HG02678 (cell line): Measurements from ENCODE around the gene ADH1B.
"Not testable (repeated sequence)": the region's sequence is repeated elsewhere in the genome, so short reads cannot be mapped to it uniquely, and the experiment has no call there.

Source experiments
- ATAC-seq: cut with Tn5 transposase; IDR thresholded peaks from one replicate; pipeline ENCODE4 v1.9.1; 2021; ENCODE audit warnings: mild to moderate bottlenecking, moderate library complexity; ENCODE audit not compliant: unreplicated experiment

Gene ADH1B

GRCh38 chr4:99321241-99322191, at the start of gene ADH1B:
TSS of gene ADH1B (minus strand) at chr4:99321401. CDS start at chr4:99321331, 70 bp downstream.
- ATAC-seq, result no peak

GRCh38 chr4:99367817-99368216, 46.6 kb upstream of the ADH1B start:
- not testable (repeated sequence) for ATAC-seq

- no peak for ATAC-seq
Observed at GRCh38 chr4:99366491-99366890, 45.3 kb upstream of the ADH1B start.

- no peak for ATAC-seq
Observed at GRCh38 chr4:99362768-99363167, 41.6 kb upstream of the ADH1B start.

GRCh38 chr4:99361899-99362275, 40.7 kb upstream of the ADH1B start:
- no peak for ATAC-seq

- ATAC-seq, result no peak
Observed at GRCh38 chr4:99361268-99361898, 40.2 kb upstream of the ADH1B start.

- ATAC-seq, result no peak
Observed at GRCh38 chr4:99359480-99360204, 38.4 kb upstream of the ADH1B start.

GRCh38 chr4:99357948-99358347, 36.7 kb upstream of the ADH1B start:
- ATAC-seq, result no peak

GRCh38 chr4:99356992-99357391, 35.8 kb upstream of the ADH1B start:
- peak; percentile 81 for ATAC-seq

- not testable (repeated sequence) for ATAC-seq
Observed at GRCh38 chr4:99356149-99356548, 34.9 kb upstream of the ADH1B start.

- no peak for ATAC-seq
Observed at GRCh38 chr4:99352602-99353537, 31.7 kb upstream of the ADH1B start, which contains the start of gene ADH1C. TSS of gene ADH1C (minus strand) at chr4:99352746. CDS start at chr4:99352675, 71 bp downstream.

GRCh38 chr4:99351487-99351886, 30.3 kb upstream of the ADH1B start:
- no peak for ATAC-seq

GRCh38 chr4:99349338-99349737, 28.1 kb upstream of the ADH1B start:
- no peak for ATAC-seq

GRCh38 chr4:99342624-99343023, 21.4 kb upstream of the ADH1B start:
- not testable (repeated sequence) for ATAC-seq

GRCh38 chr4:99341426-99341825, 20.2 kb upstream of the ADH1B start:
- no peak for ATAC-seq

GRCh38 chr4:99339172-99339571, 18.0 kb upstream of the ADH1B start:
- ATAC-seq, result no peak

- no peak for ATAC-seq
Observed at GRCh38 chr4:99336553-99336952, 15.4 kb upstream of the ADH1B start.

- ATAC-seq, result no peak
Observed at GRCh38 chr4:99334880-99335279, 13.7 kb upstream of the ADH1B start.

GRCh38 chr4:99330648-99331047, 9.4 kb upstream of the ADH1B start:
- ATAC-seq, result no peak

- no peak for ATAC-seq
Observed at GRCh38 chr4:99329876-99330275, 8.7 kb upstream of the ADH1B start.
